GM23338 (cell line): Measurements from ENCODE around the gene LEO1. TPM values are rescaled to one million over a fixed set of nuclear protein-coding genes. Genes with fewer than 3 reads are reported as not detected.

Experiments
- ATAC-seq: fragments of 200-7000 bp; cut with Tn5 transposase; 3 replicates; pipeline ENCODE4 v1.9.1; 2020
- DNase-seq: peaks from one replicate; pipeline ENCODE4 v3.0.0-alpha.2; 2015; ENCODE audit warnings: low spot score
- H2AFZ ChIP-seq: fragments of 200-600 bp; sonication (generic); 2 replicates; pipeline ENCODE4 v1.8.0; 2016; ENCODE audit warnings: antibody characterized with exemption, mild to moderate bottlenecking, moderate library complexity
- H3F3A ChIP-seq: fragments of 200-600 bp; sonication (generic); replicated peaks from 2 replicates; pipeline ENCODE4 v1.8.0; 2017; ENCODE audit warnings: antibody characterized with exemption, mixed run types, low read depth
- H3K27ac ChIP-seq: fragments of 200-600 bp; sonication (generic); 2 replicates; pipeline ENCODE4 v1.6.1; 2016; ENCODE audit warnings: low read depth
- H3K27me3 ChIP-seq: fragments of 200-600 bp; sonication (generic); 2 replicates; pipeline ENCODE4 v1.8.0; 2016; ENCODE audit warnings: mild to moderate bottlenecking, mixed run types, moderate library complexity; ENCODE audit not compliant: insufficient read depth
- H3K36me3 ChIP-seq: fragments of 200-600 bp; sonication (generic); 2 replicates; pipeline ENCODE4 v1.8.0; 2016; ENCODE audit warnings: mild to moderate bottlenecking; ENCODE audit not compliant: insufficient read depth
- H3K4me1 ChIP-seq: fragments of 200-600 bp; sonication (generic); 2 replicates; pipeline ENCODE4 v1.8.0; 2016; ENCODE audit warnings: mild to moderate bottlenecking, moderate library complexity; ENCODE audit not compliant: insufficient read depth
- H3K4me2 ChIP-seq: fragments of 200-600 bp; sonication (generic); 2 replicates; pipeline ENCODE4 v1.7.1; 2017; ENCODE audit warnings: mixed run types
- H3K4me3 ChIP-seq: fragments of 200-600 bp; sonication (generic); 2 replicates; pipeline ENCODE4 v1.6.1; 2016; ENCODE audit warnings: mixed run types
- H3K79me2 ChIP-seq: fragments of 200-600 bp; sonication (generic); replicated peaks from 2 replicates; pipeline ENCODE4 v1.8.0; 2017; ENCODE audit warnings: mild to moderate bottlenecking; ENCODE audit not compliant: insufficient read depth
- H3K9me2 ChIP-seq: fragments of 200-600 bp; sonication (generic); 2 replicates; pipeline ENCODE4 v1.8.0; 2017; ENCODE audit not compliant: insufficient read depth
- H4K20me1 ChIP-seq: fragments of 200-600 bp; sonication (generic); replicated peaks from 2 replicates; pipeline ENCODE4 v1.8.0; 2017; ENCODE audit warnings: mild to moderate bottlenecking; ENCODE audit not compliant: insufficient read depth
- H3K27ac Mint-ChIP-seq: 2 replicates; pipeline ENCODE4 v1.8.0; 2020; ENCODE audit warnings: inconsistent platforms, mild to moderate bottlenecking, moderate library complexity, mixed read lengths
- H3K27me3 Mint-ChIP-seq: 3 replicates; pipeline ENCODE4 v1.8.0; 2022; ENCODE audit warnings: low read depth, mild to moderate bottlenecking, moderate library complexity, mixed read lengths, inconsistent platforms; ENCODE audit not compliant: insufficient read depth, poor library complexity
- H3K36me3 Mint-ChIP-seq: 3 replicates; pipeline ENCODE4 v1.8.0; 2021; ENCODE audit warnings: low read depth, mild to moderate bottlenecking, inconsistent platforms, moderate library complexity, mixed read lengths
- H3K4me1 Mint-ChIP-seq: 3 replicates; pipeline ENCODE4 v1.8.0; 2020; ENCODE audit warnings: mild to moderate bottlenecking, inconsistent platforms, mixed read lengths
- H3K4me3 Mint-ChIP-seq: 3 replicates; pipeline ENCODE4 v1.8.0; 2021; ENCODE audit warnings: moderate library complexity, mild to moderate bottlenecking, inconsistent platforms, mixed read lengths
- H3K9me3 Mint-ChIP-seq: 3 replicates; pipeline ENCODE4 v1.8.0; 2020; ENCODE audit warnings: moderate library complexity, mild to moderate bottlenecking, inconsistent platforms, mixed read lengths
- CREB1 ChIP-seq: fragments of 250-450 bp; sonication (Bioruptor Pico); IDR thresholded peaks from 2 replicates; pipeline ENCODE4 v1.5.0; 2020; ENCODE audit warnings: low read depth, mild to moderate bottlenecking, moderate library complexity
- CTCF ChIP-seq, 2 experiments: fragments of 200-600 bp in 1 of 2; sonication (generic) in 1 of 2; conservative IDR thresholded peaks; 2 replicates each; pipeline versions ENCODE4 v1.5.1 to v1.6.1; 2016 to 2017; ENCODE audit warnings: antibody characterized with exemption in 2 of 2, low read depth in 2 of 2, mild to moderate bottlenecking in 2 of 2, moderate library complexity in 1 of 2
- ETS1 ChIP-seq: IDR thresholded peaks from 2 replicates; pipeline ENCODE4 v1.6.1; 2016; ENCODE audit warnings: antibody characterized with exemption
- EZH2 ChIP-seq: fragments of 200-600 bp; sonication (generic); IDR thresholded peaks from one replicate; pipeline ENCODE4 v1.8.0; 2017; ENCODE audit warnings: antibody characterized with exemption, mild to moderate bottlenecking, low read depth; ENCODE audit not compliant: unreplicated experiment
- EZH2phosphoT487 ChIP-seq: fragments of 200-600 bp; sonication (generic); IDR thresholded peaks from one replicate; pipeline ENCODE4 v1.8.1; 2018; ENCODE audit warnings: antibody characterized with exemption; ENCODE audit not compliant: unreplicated experiment
- JUNB ChIP-seq: IDR thresholded peaks from one replicate; pipeline ENCODE4 v1.6.1; 2016; ENCODE audit warnings: antibody characterized with exemption; ENCODE audit not compliant: unreplicated experiment
- NANOG ChIP-seq: IDR thresholded peaks from 2 replicates; pipeline ENCODE4 v1.6.1; 2016; ENCODE audit warnings: antibody characterized with exemption, borderline replicate concordance
- POLR2AphosphoS5 ChIP-seq: IDR thresholded peaks from 2 replicates; pipeline ENCODE4 v1.6.1; 2016; ENCODE audit warnings: antibody characterized with exemption, low read depth
- REST ChIP-seq: IDR thresholded peaks from one replicate; pipeline ENCODE4 v1.6.1; 2018; ENCODE audit warnings: antibody characterized with exemption; ENCODE audit not compliant: unreplicated experiment
- STAT1 ChIP-seq: IDR thresholded peaks from one replicate; pipeline ENCODE4 v1.6.1; 2016; ENCODE audit warnings: antibody characterized with exemption; ENCODE audit not compliant: unreplicated experiment
- ZNF114 ChIP-seq: fragments of 250-450 bp; sonication (Bioruptor Pico); IDR thresholded peaks from 2 replicates; pipeline ENCODE4 v1.5.0; 2020; ENCODE audit warnings: mild to moderate bottlenecking, moderate library complexity
- ZNF331 ChIP-seq: fragments of 250-450 bp; sonication (Bioruptor Pico); IDR thresholded peaks from 2 replicates; pipeline ENCODE4 v1.5.0; 2020; ENCODE audit warnings: low read depth, mild to moderate bottlenecking, moderate library complexity
- ZNF462 ChIP-seq: fragments of 250-450 bp; sonication (Bioruptor Pico); IDR thresholded peaks from 2 replicates; pipeline ENCODE4 v1.5.0; 2020; ENCODE audit warnings: mild to moderate bottlenecking, moderate library complexity
- polyA plus RNA-seq: library from polyadenylated mRNA; unstranded; fragments of >200 nt; fragmentation: Nextera tagmentation; extraction: Ambion mirVana; gene quantifications from 2 replicates; pipeline ENCODE4 v1.2.1, GENCODE V29; 2016
- total RNA-seq: library from RNA; depleted of rRNA; stranded (reverse); fragments of >200 nt; shearing (Covaris generic); gene quantifications from 2 replicates; pipeline ENCODE4 v1.2.3, GENCODE V29; 2014

The LEO1 gene
- total and polyA plus RNA-seq, 2 experiments from 2014 or later = 41.4 to 55.6 TPM

GRCh38 chr15:51952805-51953204 is 18.8 kb downstream of the LEO1 start (continued):
- TF ChIP-seq EZH2phosphoT487 = no peak

GRCh38 chr15:51947124-51947523 is 24.5 kb downstream of the LEO1 start:
- Mint-ChIP-seq H3K9me3 (no peaks in the 10 kb centered on the region), H3K4me3 (no peak overlapping the region), H3K27ac (no peak overlapping the region), H3K4me1 (peaks cover 4% of the 10 kb centered on the region; the same call in 2 of the 3 replicates), H3K36me3 (peaks cover 75% of the 10 kb centered on the region), H3K27me3 (peaks cover 3% of the 10 kb centered on the region)
- no peak for ATAC-seq
- Histone ChIP-seq H3K4me3 (no peak overlapping the region), H3K4me2 (no peak overlapping the region), H3K79me2 (peaks cover 6% of the 10 kb centered on the region; the same call in 1 of the 2 replicates), H3K4me1 (no peaks in the 10 kb centered on the region), H3K27me3 (no peaks in the 10 kb centered on the region), H3K9me2 (no peaks in the 10 kb centered on the region), H2AFZ (no peak overlapping the region), H4K20me1 (no peaks in the 10 kb centered on the region; the same call in none of the 2 replicates), H3K36me3 (peaks cover 51% of the 10 kb centered on the region), H3F3A (no peaks in the 10 kb centered on the region), H3K27ac (no peak overlapping the region)
- TF ChIP-seq ZNF331 (CRISPR knock-in tag) (no peak), NANOG (no peak), POLR2AphosphoS5 (no peak), JUNB (no peak), CREB1 (CRISPR knock-in tag) (no peak), ZNF462 (CRISPR knock-in tag) (no peak), STAT1 (no peak), ZNF114 (CRISPR knock-in tag) (no peak), REST (no peak), ETS1 (no peak), EZH2 (no peak), EZH2phosphoT487 (no peak), CTCF (conservative IDR thresholded peaks at IDR 0.05; ENCODE audit: low read depth in 2 of 2) (no peak)
- no peak for DNase-seq
